Stomach (tissue), 4 donors: Measurements from ENCODE around the gene RABGEF1.

Source experiments
- POLR2AphosphoS5 ChIP-seq, 3 donors: sonication (generic); formaldehyde crosslinking; IDR thresholded peaks; one replicate each; pipeline ENCODE4 v1.6.1; 2016; ENCODE audit warnings: antibody characterized with exemption in 3 of 3
- TF ChIP-seq, protein P1 (sequence below), 7 experiments: fragments of 450-650 bp in 4 of 7; fragments of 200-600 bp in 3 of 7; sonication (generic) in 3 of 7; IDR thresholded peaks; one replicate each; pipeline ENCODE4 v1.5.1; 2016 to 2019; ENCODE audit warnings: antibody characterized with exemption in 7 of 7, control low read depth in 2 of 7, mild to moderate bottlenecking in 1 of 7

DNA sequence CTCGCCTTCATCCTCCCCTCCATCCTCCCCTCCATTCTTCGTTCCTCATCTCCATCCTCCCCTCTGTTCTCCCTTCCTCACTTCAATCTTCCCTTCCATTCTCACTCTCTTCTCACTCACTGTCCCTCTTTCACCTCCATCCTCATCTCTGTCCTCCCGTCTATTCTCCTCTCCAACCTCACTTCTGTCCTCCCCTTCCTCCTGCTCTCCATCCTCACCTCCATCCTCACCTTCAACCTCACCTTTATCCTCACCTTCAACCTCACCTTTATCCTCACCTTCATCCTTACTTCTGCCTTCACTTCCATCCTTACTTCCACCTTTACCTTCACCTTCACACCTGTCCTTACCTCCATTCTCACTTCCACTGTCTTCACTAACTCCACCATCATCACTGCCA lies 11.3 kb upstream of the RABGEF1 start:
- TF ChIP-seq, protein P1, sequence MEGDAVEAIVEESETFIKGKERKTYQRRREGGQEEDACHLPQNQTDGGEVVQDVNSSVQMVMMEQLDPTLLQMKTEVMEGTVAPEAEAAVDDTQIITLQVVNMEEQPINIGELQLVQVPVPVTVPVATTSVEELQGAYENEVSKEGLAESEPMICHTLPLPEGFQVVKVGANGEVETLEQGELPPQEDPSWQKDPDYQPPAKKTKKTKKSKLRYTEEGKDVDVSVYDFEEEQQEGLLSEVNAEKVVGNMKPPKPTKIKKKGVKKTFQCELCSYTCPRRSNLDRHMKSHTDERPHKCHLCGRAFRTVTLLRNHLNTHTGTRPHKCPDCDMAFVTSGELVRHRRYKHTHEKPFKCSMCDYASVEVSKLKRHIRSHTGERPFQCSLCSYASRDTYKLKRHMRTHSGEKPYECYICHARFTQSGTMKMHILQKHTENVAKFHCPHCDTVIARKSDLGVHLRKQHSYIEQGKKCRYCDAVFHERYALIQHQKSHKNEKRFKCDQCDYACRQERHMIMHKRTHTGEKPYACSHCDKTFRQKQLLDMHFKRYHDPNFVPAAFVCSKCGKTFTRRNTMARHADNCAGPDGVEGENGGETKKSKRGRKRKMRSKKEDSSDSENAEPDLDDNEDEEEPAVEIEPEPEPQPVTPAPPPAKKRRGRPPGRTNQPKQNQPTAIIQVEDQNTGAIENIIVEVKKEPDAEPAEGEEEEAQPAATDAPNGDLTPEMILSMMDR (IDR thresholded peaks at IDR 0.05): no peak
- TF ChIP-seq POLR2AphosphoS5 (IDR thresholded peaks at IDR 0.05): no peak
